PC-9 (cell line): Measurements from ENCODE around the gene SLC5A9. TPM values are rescaled to one million over a fixed set of nuclear protein-coding genes. Genes with fewer than 3 reads are reported as not detected.
"Not testable (repeated sequence)": the region's sequence is repeated elsewhere in the genome, so short reads cannot be mapped to it uniquely, and the experiment has no call there.

Source experiments
- BruUV-seq: library from RNA; stranded (reverse); fragments of 400-500 nt; replicated peaks from 2 replicates; lab custom pipeline; 2021; lab: Mats Ljungman, UMichigan
- CTCF ChIA-PET: fragments of 300-600 bp; sonication (Branson Sonifier 250); formaldehyde crosslinking; loops from one replicate; lab custom pipeline; 2022; ENCODE audit warnings: antibody characterized with exemption; lab: Charles Lee
- POLR2A ChIA-PET: fragments of 300-600 bp; sonication (Branson Sonifier 250); formaldehyde crosslinking; loops from one replicate; lab custom pipeline; 2022; ENCODE audit warnings: antibody characterized with exemption; ENCODE audit not compliant: unreplicated experiment; lab: Charles Lee
- DNase-seq, 2 experiments: peaks; one replicate each; pipeline versions ENCODE4 v3.0.0 to v3.0.0-alpha.2; 2015 to 2022; ENCODE audit warnings: mixed read lengths in 1 of 2
- H2AFZ ChIP-seq: fragments of 200-600 bp; sonication (generic); 2 replicates; pipeline ENCODE4 v1.8.1; 2017; ENCODE audit warnings: antibody characterized with exemption
- H3F3A ChIP-seq: fragments of 200-600 bp; sonication (generic); 2 replicates; pipeline ENCODE4 v1.8.1; 2017; ENCODE audit warnings: antibody characterized with exemption, mild to moderate bottlenecking, low read depth; ENCODE audit not compliant: insufficient read depth
- H3K27ac ChIP-seq: fragments of 200-600 bp; sonication (generic); 2 replicates; pipeline ENCODE4 v1.6.1; 2016; ENCODE audit warnings: mixed run types
- H3K27me3 ChIP-seq: fragments of 200-600 bp; sonication (generic); 2 replicates; pipeline ENCODE4 v1.6.1; 2016; ENCODE audit warnings: low read depth, mixed run types; ENCODE audit not compliant: insufficient read depth
- H3K36me3 ChIP-seq: fragments of 200-600 bp; sonication (generic); 2 replicates; pipeline ENCODE4 v1.6.1; 2016; ENCODE audit warnings: low read depth, mixed run types
- H3K4me1 ChIP-seq: fragments of 200-600 bp; sonication (generic); replicated peaks from 2 replicates; pipeline ENCODE4 v1.6.1; 2016; ENCODE audit warnings: mixed run types; ENCODE audit not compliant: insufficient read depth
- H3K4me2 ChIP-seq: fragments of 200-600 bp; sonication (generic); 2 replicates; pipeline ENCODE4 v1.6.1; 2017; ENCODE audit warnings: mixed run types
- H3K4me3 ChIP-seq: fragments of 200-600 bp; sonication (generic); 2 replicates; pipeline ENCODE4 v1.6.1; 2016; ENCODE audit warnings: mixed run types
- H3K79me2 ChIP-seq: fragments of 200-600 bp; sonication (generic); 2 replicates; pipeline ENCODE4 v1.6.1; 2017; ENCODE audit warnings: low read depth, mixed run types
- H3K9me2 ChIP-seq: fragments of 200-600 bp; sonication (generic); 2 replicates; pipeline ENCODE4 v1.8.1; 2017; ENCODE audit warnings: mild to moderate bottlenecking; ENCODE audit not compliant: insufficient read depth
- H3K9me3 ChIP-seq: fragments of 200-600 bp; sonication (generic); 2 replicates; pipeline ENCODE4 v1.8.1; 2016; ENCODE audit warnings: low read depth; ENCODE audit not compliant: insufficient read depth
- H4K20me1 ChIP-seq: fragments of 200-600 bp; sonication (generic); 2 replicates; pipeline ENCODE4 v1.8.1; 2017; ENCODE audit not compliant: insufficient read depth
- EZH2 ChIP-seq: fragments of 200-600 bp; sonication (generic); IDR thresholded peaks from 2 replicates; pipeline ENCODE4 v1.8.0; 2017; ENCODE audit warnings: antibody characterized with exemption, low read depth
- intact Hi-C: fragments of 100-400 bp; cut with micrococcal nuclease; formaldehyde crosslinking; loops from one replicate; pipeline ENCODE4 v1.10.0; 2022; ENCODE audit not compliant: unreplicated experiment
- total RNA-seq: library from RNA; stranded (reverse); gene quantifications from 2 replicates; pipeline ENCODE4 v1.2.3, GENCODE V29; 2021
- TF ChIP-seq, protein P1 (sequence below): fragments of 200-600 bp; sonication (generic); conservative IDR thresholded peaks from 2 replicates; pipeline ENCODE4 v1.6.1; 2017; ENCODE audit warnings: mixed run types, antibody characterized with exemption, mild to moderate bottlenecking, moderate library complexity

SLC5A9 gene
- total RNA-seq, 1 experiment from 2014 or later: not detected

DNA sequence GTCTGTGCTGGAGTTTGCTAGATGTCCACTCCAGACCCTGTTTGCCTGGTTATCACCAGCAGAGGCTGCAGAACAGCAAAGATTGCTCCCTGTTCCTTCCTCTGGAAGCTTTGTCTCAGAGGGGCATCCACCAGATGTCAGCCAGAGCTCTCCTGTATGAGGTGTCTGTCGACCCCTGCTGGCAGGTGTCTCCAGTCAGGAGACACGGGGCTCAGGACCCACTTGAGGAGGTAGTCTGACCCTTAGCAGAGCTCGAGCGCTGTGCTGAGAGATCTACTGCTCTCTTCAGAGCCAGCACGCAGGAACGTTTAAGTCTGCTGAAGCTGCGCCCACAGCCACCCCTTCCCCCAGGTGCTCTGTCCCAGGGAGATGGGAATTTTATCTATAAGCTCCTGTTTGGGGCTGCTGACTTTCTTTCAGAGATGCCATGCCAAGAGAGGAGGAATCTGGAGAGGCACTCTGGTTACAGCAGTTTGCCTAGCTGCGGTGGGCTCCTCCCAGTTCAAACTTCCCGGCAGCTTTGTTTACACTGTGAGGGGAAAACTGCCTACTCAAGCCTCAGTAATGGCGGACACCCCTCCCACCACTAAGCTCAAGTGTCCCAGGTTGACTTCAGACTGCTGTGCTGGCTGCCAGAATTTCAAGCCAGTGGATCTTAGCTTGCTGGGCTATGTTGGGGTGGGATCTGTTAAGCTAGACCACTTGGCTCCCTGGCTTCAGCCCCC, 62.3 kb downstream of the SLC5A9 start:
- BruUV-seq, H3F3A ChIP-seq, H3K79me2 ChIP-seq, H3K27ac ChIP-seq, H3K4me2 ChIP-seq, H4K20me1 ChIP-seq, intact Hi-C loops, H3K9me2 ChIP-seq, CTCF ChIA-PET, H3K4me1 ChIP-seq, POLR2A ChIA-PET, H3K9me3 ChIP-seq, DNase-seq, H2AFZ ChIP-seq, H3K36me3 ChIP-seq, H3K27me3 ChIP-seq, H3K4me3 ChIP-seq: not testable (repeated sequence)

DNA sequence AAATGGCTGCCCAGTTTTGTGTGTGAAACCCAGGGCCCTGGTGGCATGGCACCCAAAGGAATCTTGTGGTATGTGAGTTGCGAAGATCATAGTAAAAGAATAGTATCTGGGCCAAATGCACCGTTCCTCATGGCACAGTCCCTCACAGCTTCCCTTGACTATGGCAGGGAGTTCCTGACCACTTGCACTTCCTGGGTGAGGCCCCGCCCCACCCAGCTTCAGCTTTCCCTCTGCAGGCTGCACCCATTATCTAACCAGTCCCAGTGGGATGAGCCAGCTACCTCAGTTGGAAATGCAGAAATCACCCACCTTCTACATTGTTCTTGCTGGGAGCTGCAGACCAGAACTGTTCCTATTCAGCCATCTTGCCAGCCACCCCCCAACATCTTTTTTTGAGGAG, 63.0 kb downstream of the SLC5A9 start:
- no peaks in the 10 kb centered on the region for H3K9me3 ChIP-seq
- no peaks in the 10 kb centered on the region for H3F3A ChIP-seq
- no peak overlapping the region for H3K27ac ChIP-seq
- no peak overlapping the region for H2AFZ ChIP-seq
- ChIA-PET POLR2A (no interaction called here), CTCF (no interaction called here)
- no peaks in the 10 kb centered on the region for H3K27me3 ChIP-seq
- no peak for TF ChIP-seq EZH2
- TF ChIP-seq, protein P1, sequence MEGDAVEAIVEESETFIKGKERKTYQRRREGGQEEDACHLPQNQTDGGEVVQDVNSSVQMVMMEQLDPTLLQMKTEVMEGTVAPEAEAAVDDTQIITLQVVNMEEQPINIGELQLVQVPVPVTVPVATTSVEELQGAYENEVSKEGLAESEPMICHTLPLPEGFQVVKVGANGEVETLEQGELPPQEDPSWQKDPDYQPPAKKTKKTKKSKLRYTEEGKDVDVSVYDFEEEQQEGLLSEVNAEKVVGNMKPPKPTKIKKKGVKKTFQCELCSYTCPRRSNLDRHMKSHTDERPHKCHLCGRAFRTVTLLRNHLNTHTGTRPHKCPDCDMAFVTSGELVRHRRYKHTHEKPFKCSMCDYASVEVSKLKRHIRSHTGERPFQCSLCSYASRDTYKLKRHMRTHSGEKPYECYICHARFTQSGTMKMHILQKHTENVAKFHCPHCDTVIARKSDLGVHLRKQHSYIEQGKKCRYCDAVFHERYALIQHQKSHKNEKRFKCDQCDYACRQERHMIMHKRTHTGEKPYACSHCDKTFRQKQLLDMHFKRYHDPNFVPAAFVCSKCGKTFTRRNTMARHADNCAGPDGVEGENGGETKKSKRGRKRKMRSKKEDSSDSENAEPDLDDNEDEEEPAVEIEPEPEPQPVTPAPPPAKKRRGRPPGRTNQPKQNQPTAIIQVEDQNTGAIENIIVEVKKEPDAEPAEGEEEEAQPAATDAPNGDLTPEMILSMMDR: no peak
- H3K36me3 ChIP-seq: no peaks in the 10 kb centered on the region
- DNase-seq: no peak
- intact Hi-C loops: no loop called here
- BruUV-seq: no TSS peak
- no peak overlapping the region for H3K4me3 ChIP-seq
- no peaks in the 10 kb centered on the region for H3K79me2 ChIP-seq
- H4K20me1 ChIP-seq: no peaks in the 10 kb centered on the region
- no peaks in the 10 kb centered on the region for H3K9me2 ChIP-seq
- no peak overlapping the region for H3K4me2 ChIP-seq
- no peaks in the 10 kb centered on the region for H3K4me1 ChIP-seq

GRCh38 chr1:48291421-48291820, 68.9 kb downstream of the SLC5A9 start:
- Histone ChIP-seq H3K9me3 (no peaks in the 10 kb centered on the region), H3F3A (no peaks in the 10 kb centered on the region), H3K9me2 (no peaks in the 10 kb centered on the region), H3K4me2 (no peak overlapping the region), H3K36me3 (no peaks in the 10 kb centered on the region), H3K27ac (no peak overlapping the region), H3K27me3 (no peaks in the 10 kb centered on the region), H3K4me1 (no peaks in the 10 kb centered on the region), H4K20me1 (no peaks in the 10 kb centered on the region), H3K79me2 (no peaks in the 10 kb centered on the region), H2AFZ (no peak overlapping the region), H3K4me3 (no peak overlapping the region)
- ChIA-PET CTCF (no interaction called here), POLR2A (no interaction called here)
- intact Hi-C loops: no loop called here
- no peak for DNase-seq
- BruUV-seq: no TSS peak
- TF ChIP-seq, protein P1: no peak
- no peak for TF ChIP-seq EZH2

- no peaks in the 10 kb centered on the region for H3K79me2 ChIP-seq
- no peaks in the 10 kb centered on the region for H3K9me2 ChIP-seq
- BruUV-seq: no TSS peak
- CTCF ChIA-PET: no interaction called here
- no peak for TF ChIP-seq EZH2
- TF ChIP-seq, protein P1: no peak
- H3F3A ChIP-seq: no peaks in the 10 kb centered on the region
- no peak overlapping the region for H3K4me3 ChIP-seq
- H4K20me1 ChIP-seq: no peaks in the 10 kb centered on the region
- no peak overlapping the region for H3K4me2 ChIP-seq
- POLR2A ChIA-PET: no interaction called here
- intact Hi-C loops: no loop called here
- H3K27me3 ChIP-seq: no peaks in the 10 kb centered on the region
- no peaks in the 10 kb centered on the region for H3K9me3 ChIP-seq
- DNase-seq: no peak
- no peak overlapping the region for H2AFZ ChIP-seq
- H3K27ac ChIP-seq: no peak overlapping the region
- H3K36me3 ChIP-seq: no peaks in the 10 kb centered on the region
- H3K4me1 ChIP-seq: no peaks in the 10 kb centered on the region
These were observed 70.2 kb downstream of the SLC5A9 start for GRCh38 chr1:48292706-48293105.

DNA sequence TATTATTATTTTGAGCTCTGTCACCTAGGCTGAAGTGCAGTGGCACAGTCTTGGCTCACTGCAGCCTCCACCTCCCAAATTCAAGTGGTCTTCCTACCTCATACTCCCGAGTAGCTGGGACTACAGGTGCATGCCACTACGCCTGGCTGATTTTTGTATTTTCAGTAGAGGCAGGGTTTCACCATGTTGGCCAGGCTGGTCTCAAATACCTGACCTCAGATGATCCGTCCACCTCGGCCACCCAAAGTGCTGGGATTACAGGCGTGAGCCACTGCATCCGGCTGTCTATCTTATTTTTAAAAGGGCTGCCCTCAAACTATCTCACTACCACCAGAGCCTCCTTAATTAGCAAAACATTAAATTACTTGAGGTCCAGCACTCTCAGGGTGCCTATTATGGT, 71.6 kb downstream of the SLC5A9 start:
- H3K27me3 ChIP-seq, H3F3A ChIP-seq, H3K9me2 ChIP-seq, H2AFZ ChIP-seq, H3K36me3 ChIP-seq, H3K4me2 ChIP-seq, POLR2A ChIA-PET, BruUV-seq, H4K20me1 ChIP-seq, H3K4me3 ChIP-seq, intact Hi-C loops, H3K4me1 ChIP-seq, CTCF ChIA-PET, H3K79me2 ChIP-seq, H3K9me3 ChIP-seq, H3K27ac ChIP-seq, DNase-seq: not testable (repeated sequence)
